ENCODE data around the gene CLMN. TPM values are rescaled to one million over a fixed set of nuclear protein-coding genes. Genes with fewer than 3 reads are reported as not detected.
A peak's percentile ranks its signal among the peaks of the same experiment; 100 is the strongest.

Gene CLMN
- total RNA-seq, 1 donor, result 1.1 TPM

- Histone ChIP-seq H3K36me3 (ENCODE audit: insufficient read depth, low read length) (no peaks in the 10 kb centered on the region), H2AFZ (ENCODE audit: low read length) (no peak overlapping the region), H3K4me2 (ENCODE audit: insufficient read depth, low read length) (no peak overlapping the region), H3K4me1 (ENCODE audit: insufficient read depth, low read length) (peaks cover 3% of the 10 kb centered on the region), H3K9me3 (ENCODE audit: low read depth, low read length) (no peaks in the 10 kb centered on the region), H4K20me1 (ENCODE audit: insufficient read depth, low read length) (no peaks in the 10 kb centered on the region), H3K27me3 (ENCODE audit: insufficient read depth, low read length) (no peaks in the 10 kb centered on the region), H3K79me2 (ENCODE audit: insufficient read depth, low read length) (no peaks in the 10 kb centered on the region), H3K27ac (ENCODE audit: low read depth, low read length) (no peak overlapping the region), H3K4me3 (ENCODE audit: insufficient read depth, low read length) (no peak overlapping the region)
- no peak for TF ChIP-seq CTCF (IDR thresholded peaks at IDR 0.05; ENCODE audit: extremely low read depth, low read depth, low read length)
- DNase-seq (ENCODE audit: insufficient read length, low spot score, missing footprints), result no peak
Observed at GRCh38 chr14:95231966-95232633, 87.6 kb downstream of the CLMN start.

- Histone ChIP-seq H3K27ac (ENCODE audit: low read depth, low read length) (no peak overlapping the region), H3K36me3 (ENCODE audit: insufficient read depth, low read length) (no peaks in the 10 kb centered on the region), H3K4me1 (ENCODE audit: insufficient read depth, low read length) (peaks cover 3% of the 10 kb centered on the region), H3K27me3 (ENCODE audit: insufficient read depth, low read length) (no peaks in the 10 kb centered on the region), H3K4me2 (ENCODE audit: insufficient read depth, low read length) (no peak overlapping the region), H3K9me3 (ENCODE audit: low read depth, low read length) (no peaks in the 10 kb centered on the region), H4K20me1 (ENCODE audit: insufficient read depth, low read length) (no peaks in the 10 kb centered on the region), H3K79me2 (ENCODE audit: insufficient read depth, low read length) (no peaks in the 10 kb centered on the region), H2AFZ (ENCODE audit: low read length) (no peak overlapping the region), H3K4me3 (ENCODE audit: insufficient read depth, low read length) (no peak overlapping the region)
- DNase-seq (ENCODE audit: insufficient read length, low spot score, missing footprints), result no peak
- no peak for TF ChIP-seq CTCF (IDR thresholded peaks at IDR 0.05; ENCODE audit: extremely low read depth, low read depth, low read length)
Observed at GRCh38 chr14:95229749-95230148, 90.0 kb downstream of the CLMN start.

GRCh38 chr14:95228240-95228639 is 91.5 kb downstream of the CLMN start:
- Histone ChIP-seq H3K36me3 (ENCODE audit: insufficient read depth, low read length) (no peaks in the 10 kb centered on the region), H3K9me3 (ENCODE audit: low read depth, low read length) (no peaks in the 10 kb centered on the region), H3K79me2 (ENCODE audit: insufficient read depth, low read length) (no peaks in the 10 kb centered on the region), H3K4me2 (ENCODE audit: insufficient read depth, low read length) (no peak overlapping the region), H3K4me1 (ENCODE audit: insufficient read depth, low read length) (peaks cover 3% of the 10 kb centered on the region), H3K27ac (ENCODE audit: low read depth, low read length) (no peak overlapping the region), H3K4me3 (ENCODE audit: insufficient read depth, low read length) (no peak overlapping the region), H2AFZ (ENCODE audit: low read length) (no peak overlapping the region), H3K27me3 (ENCODE audit: insufficient read depth, low read length) (no peaks in the 10 kb centered on the region), H4K20me1 (ENCODE audit: insufficient read depth, low read length) (no peaks in the 10 kb centered on the region)
- no peak for TF ChIP-seq CTCF (IDR thresholded peaks at IDR 0.05; ENCODE audit: extremely low read depth, low read depth, low read length)
- DNase-seq (ENCODE audit: insufficient read length, low spot score, missing footprints), result no peak

GRCh38 chr14:95227279-95227860 is 92.3 kb downstream of the CLMN start:
- peak overlapping the region; percentile 18 for H3K4me3 ChIP-seq (ENCODE audit: insufficient read depth, low read length)
- no peaks in the 10 kb centered on the region for H4K20me1 ChIP-seq (ENCODE audit: insufficient read depth, low read length)
- peak overlapping the region; percentile 54 for H2AFZ ChIP-seq (ENCODE audit: low read length)
- H3K27ac ChIP-seq (ENCODE audit: low read depth, low read length), result no peak overlapping the region
- no peaks in the 10 kb centered on the region for H3K27me3 ChIP-seq (ENCODE audit: insufficient read depth, low read length)
- peak overlapping the region; percentile 50 for H3K4me2 ChIP-seq (ENCODE audit: insufficient read depth, low read length)
- no peak for DNase-seq (ENCODE audit: insufficient read length, low spot score, missing footprints)
- H3K36me3 ChIP-seq (ENCODE audit: insufficient read depth, low read length), result no peaks in the 10 kb centered on the region
- H3K4me1 ChIP-seq (ENCODE audit: insufficient read depth, low read length), result peaks cover 3% of the 10 kb centered on the region
- no peaks in the 10 kb centered on the region for H3K9me3 ChIP-seq (ENCODE audit: low read depth, low read length)
- TF ChIP-seq CTCF (IDR thresholded peaks at IDR 0.05; ENCODE audit: extremely low read depth, low read depth, low read length), result no peak
- no peaks in the 10 kb centered on the region for H3K79me2 ChIP-seq (ENCODE audit: insufficient read depth, low read length)
